Breast epithelium (tissue), 4 donors: Measurements from ENCODE around the gene KCNN3. TPM values are rescaled to one million over a fixed set of nuclear protein-coding genes. Genes with fewer than 3 reads are reported as not detected.

Experiments
- DNase-seq, 2 donors: peaks; one replicate each; pipeline ENCODE4 v3.0.0-alpha.2; 2019; ENCODE audit warnings: low spot score in 2 of 2
- H3K27ac ChIP-seq, 2 donors: fragments of 200-600 bp; sonication (generic) in 1 of 2; one replicate each; pipeline ENCODE4 v1.5.1; 2016 to 2019; ENCODE audit warnings: mild to moderate bottlenecking in 1 of 2
- H3K27me3 ChIP-seq, 2 donors: fragments of 200-600 bp; sonication (generic) in 1 of 2; one replicate each; pipeline versions ENCODE4 v1.5.1 to v1.6.0; 2017 to 2019; ENCODE audit warnings: control low read depth in 1 of 2, mild to moderate bottlenecking in 1 of 2
- H3K36me3 ChIP-seq: fragments of 200-600 bp; one replicate; pipeline ENCODE4 v1.5.1; 2019
- H3K4me1 ChIP-seq, 2 donors: fragments of 200-600 bp; sonication (generic); one replicate each; pipeline ENCODE4 v1.5.1; 2016 to 2019; ENCODE audit warnings: control low read depth in 1 of 2
- H3K4me3 ChIP-seq, 3 donors: fragments of 200-600 bp; sonication (generic); 1 replicate in 2 of 3; 2 replicates in 1 of 3; pipeline ENCODE4 v1.5.1; 2016 to 2019; ENCODE audit warnings: mild to moderate bottlenecking in 3 of 3, moderate library complexity in 2 of 3
- H3K9me3 ChIP-seq, 2 donors: fragments of 200-600 bp; sonication (generic) in 1 of 2; one replicate each; pipeline ENCODE4 v1.5.1; 2016 to 2019; ENCODE audit warnings: control low read depth in 1 of 2
- CTCF ChIP-seq, 3 donors: fragments of 450-650 bp; IDR thresholded peaks; one replicate each; pipeline ENCODE4 v1.5.1; 2016 to 2017; ENCODE audit warnings: antibody characterized with exemption in 3 of 3, mild to moderate bottlenecking in 3 of 3, moderate library complexity in 3 of 3
- POLR2A ChIP-seq: fragments of 450-650 bp; IDR thresholded peaks from one replicate; pipeline ENCODE4 v1.6.1; 2016; ENCODE audit warnings: antibody characterized with exemption, mild to moderate bottlenecking, moderate library complexity
- POLR2AphosphoS5 ChIP-seq, 3 donors: sonication (generic); formaldehyde crosslinking; IDR thresholded peaks; one replicate each; pipeline ENCODE4 v1.6.1; 2017; ENCODE audit warnings: antibody characterized with exemption in 3 of 3
- intact Hi-C: fragments of 100-400 bp; cut with DNase I; formaldehyde crosslinking; loops from one replicate; pipeline ENCODE4 v1.15.1; 2023; ENCODE audit warnings: low total_unique reads
- total RNA-seq, 3 donors: library from RNA; depleted of rRNA; stranded (reverse); fragments of >200 nt; gene quantifications; one replicate each; pipeline ENCODE4 v1.1.0, GENCODE V29; 2016

The KCNN3 gene
- total RNA-seq, 3 donors from 2014 or later, result 0.96 to 1.6 (median 1.0) TPM

- intact Hi-C loops, result no loop called here
- H3K4me1 ChIP-seq, result no peaks in the 10 kb centered on the region
- TF ChIP-seq POLR2A (no peak), POLR2AphosphoS5 (IDR thresholded peaks at IDR 0.05) (no peak)
- H3K27ac ChIP-seq, result no peak overlapping the region
- H3K27me3 ChIP-seq, result peaks cover 0 to 3% of the 10 kb centered on the region in 2 donors
- no peaks in the 10 kb centered on the region for H3K9me3 ChIP-seq
- H3K4me3 ChIP-seq, result no peak overlapping the region
- no peak for DNase-seq
- H3K36me3 ChIP-seq, result no peaks in the 10 kb centered on the region
Measured at GRCh38 chr1:154857441-154858215, 12.5 kb downstream of the KCNN3 start.

GRCh38 chr1:154857022-154857421 is 13.1 kb downstream of the KCNN3 start:
- intact Hi-C loops, result no loop called here
- Histone ChIP-seq H3K9me3 (no peaks in the 10 kb centered on the region), H3K36me3 (no peaks in the 10 kb centered on the region), H3K27me3 (peaks cover 0 to 3% of the 10 kb centered on the region in 2 donors), H3K27ac (no peak overlapping the region), H3K4me1 (no peaks in the 10 kb centered on the region), H3K4me3 (no peak overlapping the region)
- DNase-seq, result no peak
- TF ChIP-seq CTCF (IDR thresholded peaks at IDR 0.05), result no peak
- TF ChIP-seq POLR2AphosphoS5 (IDR thresholded peaks at IDR 0.05), result no peak
- TF ChIP-seq POLR2A, result no peak

GRCh38 chr1:154856544-154856943 is 13.5 kb downstream of the KCNN3 start:
- intact Hi-C loops, result no loop called here
- no peak overlapping the region for H3K27ac ChIP-seq
- H3K9me3 ChIP-seq, result no peaks in the 10 kb centered on the region
- TF ChIP-seq CTCF (IDR thresholded peaks at IDR 0.05), result no peak
- TF ChIP-seq POLR2AphosphoS5 (IDR thresholded peaks at IDR 0.05), result no peak
- no peak for TF ChIP-seq POLR2A
- no peaks in the 10 kb centered on the region for H3K36me3 ChIP-seq
- H3K4me1 ChIP-seq, result no peaks in the 10 kb centered on the region
- no peak for DNase-seq
- peaks cover 0 to 3% of the 10 kb centered on the region in 2 donors for H3K27me3 ChIP-seq
- H3K4me3 ChIP-seq, result no peak overlapping the region

GRCh38 chr1:154856049-154856448 is 14.0 kb downstream of the KCNN3 start:
- Histone ChIP-seq H3K9me3 (no peaks in the 10 kb centered on the region), H3K4me3 (no peak overlapping the region), H3K27ac (no peak overlapping the region), H3K27me3 (peaks cover 0 to 3% of the 10 kb centered on the region in 2 donors), H3K36me3 (no peaks in the 10 kb centered on the region), H3K4me1 (no peaks in the 10 kb centered on the region)
- DNase-seq, result no peak
- intact Hi-C loops, result no loop called here
- TF ChIP-seq CTCF (IDR thresholded peaks at IDR 0.05), result no peak
- TF ChIP-seq POLR2A, result no peak
- no peak for TF ChIP-seq POLR2AphosphoS5 (IDR thresholded peaks at IDR 0.05)

GRCh38 chr1:154855186-154855851 is 14.8 kb downstream of the KCNN3 start:
- no peaks in the 10 kb centered on the region for H3K36me3 ChIP-seq
- TF ChIP-seq POLR2AphosphoS5 (IDR thresholded peaks at IDR 0.05), result no peak
- no peak for TF ChIP-seq CTCF (IDR thresholded peaks at IDR 0.05)
- TF ChIP-seq POLR2A, result no peak
- no peak overlapping the region for H3K27ac ChIP-seq
- intact Hi-C loops, result no loop called here
- peaks cover 0 to 3% of the 10 kb centered on the region in 2 donors for H3K27me3 ChIP-seq
- DNase-seq, result no peak
- no peak overlapping the region for H3K4me3 ChIP-seq
- no peaks in the 10 kb centered on the region for H3K4me1 ChIP-seq
- no peaks in the 10 kb centered on the region for H3K9me3 ChIP-seq
